GM19193 (cell line): Measurements from ENCODE around the gene DDX46.
A peak's percentile ranks its signal among the peaks of the same experiment; 100 is the strongest.

ENCODE experiments used
- POLR2A ChIP-seq: IDR thresholded peaks from 4 replicates; pipeline ENCODE4 v1.6.1; 2011; ENCODE audit not compliant: insufficient read depth, insufficient read length; ENCODE audit errors: extremely low read depth

DDX46 gene

GRCh38 chr5:134818776-134819175 lies 60.2 kb downstream of the DDX46 start:
- no peak for TF ChIP-seq POLR2A

DNA sequence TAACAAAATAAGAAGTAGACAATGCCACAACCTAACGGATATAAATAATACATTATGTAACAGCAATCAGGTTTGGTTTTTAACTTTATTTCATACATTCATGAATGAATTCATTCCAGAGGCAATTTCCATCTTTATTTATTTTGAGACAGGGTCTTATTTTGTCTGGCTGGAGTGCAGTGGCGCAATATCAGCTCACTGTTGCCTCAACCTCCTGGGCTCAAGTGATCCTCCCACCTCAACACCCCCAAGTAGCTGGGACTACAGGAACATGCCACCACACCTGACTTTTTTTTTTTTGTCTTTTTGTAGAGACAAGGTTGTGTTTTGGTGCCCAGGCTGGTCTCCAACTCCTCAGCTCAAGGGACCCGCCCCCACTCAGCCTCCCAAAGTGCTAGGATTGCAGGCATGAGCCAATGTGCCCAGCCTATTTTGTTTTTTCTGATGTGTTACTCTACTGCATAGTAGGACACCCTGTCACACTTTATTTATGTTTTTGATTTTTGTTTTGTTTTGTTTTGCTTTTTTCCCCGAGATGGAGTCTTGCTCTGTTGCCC lies 60.9 kb downstream of the DDX46 start:
- TF ChIP-seq POLR2A = no peak

GRCh38 chr5:134821841-134822240 lies 63.3 kb downstream of the DDX46 start:
- TF ChIP-seq POLR2A = no peak

DNA sequence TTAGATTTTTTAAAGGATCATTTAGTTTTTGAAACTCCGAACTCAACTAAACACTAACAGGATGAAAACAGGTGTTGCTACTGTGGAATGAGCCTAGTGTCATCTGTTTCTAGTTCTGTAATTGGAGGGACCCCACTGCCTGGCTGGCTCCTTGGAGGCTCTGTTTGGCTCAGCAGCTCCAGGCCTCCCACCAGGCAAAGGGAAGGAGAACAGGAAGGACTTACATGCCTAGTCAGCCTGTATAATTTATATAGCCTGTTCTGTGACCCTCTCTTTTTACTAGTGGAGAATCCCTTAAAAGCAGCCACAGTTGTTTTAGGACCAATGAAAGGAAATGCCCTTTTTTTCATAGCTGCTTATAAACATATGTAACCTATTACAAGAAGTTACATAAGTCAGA lies 66.1 kb downstream of the DDX46 start:
- no peak for TF ChIP-seq POLR2A

DNA sequence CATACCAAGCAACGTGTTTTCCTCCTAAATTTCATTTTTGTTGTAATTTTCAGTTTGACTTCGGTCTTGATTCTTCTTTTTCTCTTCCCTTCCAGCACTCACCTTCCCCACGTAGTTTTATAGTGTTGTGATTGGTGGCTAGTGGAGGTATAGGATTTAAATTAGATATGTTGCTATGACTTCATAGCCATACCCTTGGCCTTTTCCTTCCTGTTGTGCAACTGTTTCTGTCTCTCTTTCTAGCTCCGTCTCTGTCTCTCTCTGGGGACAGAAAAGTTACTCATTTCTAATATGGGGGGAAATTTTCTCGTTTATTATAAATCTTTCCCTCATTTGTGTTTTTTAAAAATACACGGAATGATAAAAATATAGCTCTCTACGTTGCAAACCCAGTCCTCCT lies 66.6 kb downstream of the DDX46 start:
- TF ChIP-seq POLR2A = no peak

- TF ChIP-seq POLR2A = no peak
These were observed 74.9 kb downstream of the DDX46 start for GRCh38 chr5:134833340-134834032.

- TF ChIP-seq POLR2A = no peak
These were observed 77.0 kb downstream of the DDX46 start for GRCh38 chr5:134835623-134836022.

GRCh38 chr5:134837530-134838181 lies 79.1 kb downstream of the DDX46 start:
- no peak for TF ChIP-seq POLR2A

- no peak for TF ChIP-seq POLR2A
These were observed 82.2 kb downstream of the DDX46 start for GRCh38 chr5:134840811-134841210.

DNA sequence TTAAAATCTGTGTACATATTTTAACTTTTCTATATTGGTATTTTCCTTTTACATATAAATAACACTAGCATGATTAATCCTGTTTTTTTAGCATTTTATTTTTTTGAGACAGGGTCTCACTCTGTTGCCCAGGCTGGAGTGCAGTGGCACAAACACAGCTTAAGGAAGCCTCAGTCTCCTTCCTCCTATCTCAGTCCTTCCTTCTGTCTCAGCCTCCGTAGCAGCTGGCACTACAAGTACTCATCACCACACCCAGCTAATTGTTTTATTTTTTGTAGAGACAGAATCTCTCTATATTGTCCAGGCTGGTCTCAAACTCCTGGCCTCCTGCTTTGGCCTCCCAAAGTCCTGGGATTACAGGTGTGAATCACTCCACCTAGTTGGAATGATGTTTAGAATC lies 85.7 kb downstream of the DDX46 start:
- no peak for TF ChIP-seq POLR2A

- no peak for TF ChIP-seq POLR2A
These were observed 86.8 kb downstream of the DDX46 start for GRCh38 chr5:134845335-134845851.

- peak; percentile 98 for TF ChIP-seq POLR2A
These were observed 87.5 kb downstream of the DDX46 start, which contains the start of gene C5orf24 for GRCh38 chr5:134845852-134846640. TSS of gene C5orf24 (plus strand) at chr5:134845968. CDS start at chr5:134854901, 8,933 bp downstream.

DNA sequence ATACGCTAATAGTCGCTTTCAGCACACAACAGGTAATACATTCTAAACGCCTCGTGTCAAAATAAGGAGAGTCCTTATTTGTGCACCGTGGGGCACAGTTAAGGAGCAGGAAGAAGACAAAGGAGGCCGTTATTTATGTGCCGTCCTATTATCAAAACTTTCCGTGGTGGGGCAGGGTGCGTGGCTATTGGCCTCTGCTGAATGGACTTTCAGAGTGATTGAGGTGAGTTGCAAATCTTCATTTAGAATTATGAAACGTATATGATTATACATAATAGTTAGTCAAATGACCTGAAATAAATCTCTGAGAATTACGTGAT lies 88.0 kb downstream of the DDX46 start:
- no peak for TF ChIP-seq POLR2A

GRCh38 chr5:134851307-134851923 lies 92.8 kb downstream of the DDX46 start:
- no peak for TF ChIP-seq POLR2A

- no peak for TF ChIP-seq POLR2A
These were observed 98.8 kb downstream of the DDX46 start for GRCh38 chr5:134857401-134857800.
